KMS-11 (cell line): Measurements from ENCODE around the gene C9orf153.
A peak's percentile ranks its signal among the peaks of the same experiment; 100 is the strongest.

Source experiments
- H2AFZ ChIP-seq: fragments of 200-600 bp; sonication (generic); 2 replicates; pipeline ENCODE4 v1.6.1; 2016; ENCODE audit warnings: antibody characterized with exemption, mixed run types, low read depth
- H3K27ac ChIP-seq: fragments of 200-600 bp; sonication (generic); 2 replicates; pipeline ENCODE4 v1.6.1; 2016; ENCODE audit warnings: mild to moderate bottlenecking, mixed run types
- H3K27me3 ChIP-seq: fragments of 200-600 bp; sonication (generic); 2 replicates; pipeline ENCODE4 v1.6.1; 2017; ENCODE audit warnings: mild to moderate bottlenecking, low read depth, mixed run types, moderate library complexity; ENCODE audit not compliant: insufficient read depth
- H3K36me3 ChIP-seq: fragments of 200-600 bp; sonication (generic); 2 replicates; pipeline ENCODE4 v1.6.1; 2017; ENCODE audit warnings: mild to moderate bottlenecking, mixed run types; ENCODE audit not compliant: insufficient read depth
- H3K4me1 ChIP-seq: fragments of 200-600 bp; sonication (generic); 2 replicates; pipeline ENCODE4 v1.6.1; 2016; ENCODE audit warnings: mild to moderate bottlenecking, low read depth, mixed run types; ENCODE audit not compliant: poor library complexity, severe bottlenecking
- H3K4me2 ChIP-seq: fragments of 200-600 bp; sonication (generic); 2 replicates; pipeline ENCODE4 v1.7.0; 2016; ENCODE audit warnings: mild to moderate bottlenecking, mixed run types
- H3K4me3 ChIP-seq: fragments of 200-600 bp; sonication (generic); IDR thresholded peaks from 2 replicates; pipeline ENCODE4 v1.6.1; 2017; ENCODE audit warnings: low read depth, low read length, mixed read lengths; ENCODE audit not compliant: insufficient read depth
- H3K79me2 ChIP-seq: fragments of 200-600 bp; sonication (generic); 2 replicates; pipeline ENCODE4 v1.6.1; 2016; ENCODE audit warnings: low read depth, mixed run types; ENCODE audit not compliant: insufficient read depth
- H3K9ac ChIP-seq: fragments of 200-600 bp; sonication (generic); 2 replicates; pipeline ENCODE4 v1.6.1; 2016; ENCODE audit warnings: mild to moderate bottlenecking, mixed run types
- H4K20me1 ChIP-seq: fragments of 200-600 bp; sonication (generic); 2 replicates; pipeline ENCODE4 v1.6.1; 2016; ENCODE audit warnings: mild to moderate bottlenecking, mixed run types; ENCODE audit not compliant: insufficient read depth
- CTCF ChIP-seq: fragments of 200-600 bp; sonication (generic); conservative IDR thresholded peaks from 2 replicates; pipeline ENCODE4 v1.6.1; 2017; ENCODE audit warnings: low read depth, mild to moderate bottlenecking, antibody characterized with exemption, low read length, moderate library complexity, mixed read lengths

Gene C9orf153

DNA sequence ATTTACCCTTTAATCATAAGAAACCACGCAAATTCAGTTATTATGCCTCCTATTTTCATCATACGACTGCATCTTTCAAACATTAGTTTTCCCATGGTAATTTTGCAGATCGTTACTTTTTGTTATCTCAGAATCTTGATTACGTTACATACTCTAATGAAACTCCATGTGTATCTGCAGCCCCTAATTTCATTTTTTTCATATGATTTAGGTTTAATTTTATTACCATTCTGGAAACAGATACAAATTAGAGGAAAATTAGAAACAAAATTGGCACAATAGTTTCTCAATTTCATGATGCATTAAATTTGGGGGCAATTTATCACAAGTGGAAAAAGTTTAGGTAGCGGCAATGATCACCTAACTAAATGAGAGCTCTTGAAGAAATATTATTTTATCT, 52.3 kb downstream of the C9orf153 start:
- no peaks in the 10 kb centered on the region for H3K79me2 ChIP-seq

GRCh38 chr9:86202338-86202882, 57.0 kb downstream of the C9orf153 start:
- Histone ChIP-seq H3K9ac (no peak overlapping the region), H3K36me3 (no peaks in the 10 kb centered on the region), H3K4me1 (no peaks in the 10 kb centered on the region), H3K4me3 (no peak overlapping the region), H3K4me2 (no peak overlapping the region), H3K27ac (no peak overlapping the region), H3K27me3 (no peaks in the 10 kb centered on the region), H3K79me2 (no peaks in the 10 kb centered on the region), H2AFZ (no peak overlapping the region), H4K20me1 (no peaks in the 10 kb centered on the region)
- peak; percentile 87 for TF ChIP-seq CTCF

More for the DNA sequence above, 52.3 kb downstream of the C9orf153 start:
- Histone ChIP-seq H3K9ac (no peak overlapping the region), H3K4me2 (no peak overlapping the region), H3K4me1 (no peaks in the 10 kb centered on the region), H4K20me1 (no peaks in the 10 kb centered on the region), H2AFZ (no peak overlapping the region), H3K27me3 (no peaks in the 10 kb centered on the region), H3K4me3 (no peak overlapping the region), H3K36me3 (no peaks in the 10 kb centered on the region), H3K27ac (no peak overlapping the region)
- no peak for TF ChIP-seq CTCF

DNA sequence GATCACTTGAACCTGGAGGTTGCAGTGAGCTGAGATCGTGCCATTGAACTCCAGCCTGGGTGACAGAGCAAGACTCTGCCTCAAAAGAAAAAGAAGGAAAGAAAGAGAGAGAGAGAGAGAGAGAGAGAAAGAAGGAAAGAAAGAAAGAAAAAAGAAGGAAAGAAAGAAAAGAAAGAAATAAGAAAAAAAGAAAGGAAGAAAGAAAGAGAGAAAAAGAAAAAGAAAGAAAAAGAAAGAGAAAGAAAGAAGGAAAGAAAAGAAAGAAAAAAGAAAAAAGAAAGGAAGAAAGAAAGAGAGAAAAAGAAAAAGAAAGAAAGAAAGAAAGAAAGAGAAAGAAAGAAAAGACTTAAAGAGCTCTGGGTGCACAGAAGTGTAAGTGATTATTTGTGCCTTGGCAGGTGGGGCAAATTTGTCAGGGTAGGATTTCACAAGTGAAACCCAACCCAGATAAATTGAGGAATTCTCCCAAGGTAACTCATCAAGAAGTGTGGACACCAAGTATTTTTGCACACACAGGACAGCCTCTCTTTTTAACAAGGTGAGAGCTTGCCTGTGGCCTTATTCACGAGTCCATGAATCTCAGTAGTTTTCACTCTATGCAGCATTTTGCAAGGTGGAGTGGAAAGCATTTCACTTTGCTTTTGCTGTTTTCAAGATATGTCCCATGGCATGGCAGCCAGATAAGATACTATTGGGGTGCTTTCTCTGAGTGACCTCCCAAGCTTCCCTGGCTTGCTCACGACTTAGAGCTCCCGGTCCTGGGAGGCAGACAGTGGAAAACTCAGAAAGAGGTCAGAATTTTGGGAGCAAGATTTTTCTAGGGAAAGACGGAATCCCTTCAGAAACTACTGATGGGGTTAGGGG, 57.8 kb downstream of the C9orf153 start:
- H3K9ac ChIP-seq = no peak overlapping the region
- no peaks in the 10 kb centered on the region for H3K36me3 ChIP-seq
- H3K79me2 ChIP-seq = no peaks in the 10 kb centered on the region
- no peak overlapping the region for H3K27ac ChIP-seq
- no peak overlapping the region for H3K4me2 ChIP-seq
- no peaks in the 10 kb centered on the region for H4K20me1 ChIP-seq
- H2AFZ ChIP-seq = no peak overlapping the region
- H3K27me3 ChIP-seq = no peaks in the 10 kb centered on the region
- no peak for TF ChIP-seq CTCF
- H3K4me1 ChIP-seq = no peaks in the 10 kb centered on the region
- H3K4me3 ChIP-seq = no peak overlapping the region

DNA sequence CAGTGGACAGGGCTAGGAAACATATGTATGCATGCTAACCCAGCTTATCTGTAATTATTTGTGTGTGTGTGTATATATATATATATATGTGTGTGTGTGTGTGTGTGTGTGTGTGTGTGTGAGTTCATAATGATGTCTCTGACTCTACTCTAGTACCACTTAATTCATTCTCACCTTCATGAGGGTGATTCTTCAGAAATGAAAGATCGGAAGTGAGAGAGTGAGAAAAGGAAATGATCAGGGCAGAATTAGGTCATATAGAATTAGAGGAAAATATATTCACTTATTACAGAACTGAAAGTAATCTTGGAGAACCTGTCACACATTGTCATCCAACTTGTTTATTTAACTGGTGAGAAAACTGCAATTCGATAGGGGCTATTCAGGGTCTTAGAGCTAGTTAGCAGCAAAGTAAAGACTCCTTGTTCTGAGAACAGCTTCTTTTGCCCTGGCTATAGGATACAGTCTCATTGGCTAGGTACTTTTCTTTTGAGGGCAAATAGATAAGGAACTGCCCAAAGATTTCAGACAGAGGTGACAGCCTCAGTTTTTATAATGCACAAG, 58.8 kb downstream of the C9orf153 start:
- no peak overlapping the region for H2AFZ ChIP-seq

More for the DNA sequence above, 58.8 kb downstream of the C9orf153 start:
- H3K27ac ChIP-seq = no peak overlapping the region
- no peak overlapping the region for H3K4me2 ChIP-seq
- H4K20me1 ChIP-seq = no peaks in the 10 kb centered on the region
- H3K4me1 ChIP-seq = no peaks in the 10 kb centered on the region
- no peak overlapping the region for H3K4me3 ChIP-seq
- no peak for TF ChIP-seq CTCF
- no peak overlapping the region for H3K9ac ChIP-seq
- H3K36me3 ChIP-seq = no peaks in the 10 kb centered on the region
- H3K27me3 ChIP-seq = no peaks in the 10 kb centered on the region
- no peaks in the 10 kb centered on the region for H3K79me2 ChIP-seq
